ENCODE results near the gene SELENOO. TPM values are rescaled to one million over a fixed set of nuclear protein-coding genes. Genes with fewer than 3 reads are reported as not detected.
A peak's percentile ranks its signal among the peaks of the same experiment; 100 is the strongest.

Gene SELENOO
- total RNA-seq, 1 donor = 31.8 TPM

DNA sequence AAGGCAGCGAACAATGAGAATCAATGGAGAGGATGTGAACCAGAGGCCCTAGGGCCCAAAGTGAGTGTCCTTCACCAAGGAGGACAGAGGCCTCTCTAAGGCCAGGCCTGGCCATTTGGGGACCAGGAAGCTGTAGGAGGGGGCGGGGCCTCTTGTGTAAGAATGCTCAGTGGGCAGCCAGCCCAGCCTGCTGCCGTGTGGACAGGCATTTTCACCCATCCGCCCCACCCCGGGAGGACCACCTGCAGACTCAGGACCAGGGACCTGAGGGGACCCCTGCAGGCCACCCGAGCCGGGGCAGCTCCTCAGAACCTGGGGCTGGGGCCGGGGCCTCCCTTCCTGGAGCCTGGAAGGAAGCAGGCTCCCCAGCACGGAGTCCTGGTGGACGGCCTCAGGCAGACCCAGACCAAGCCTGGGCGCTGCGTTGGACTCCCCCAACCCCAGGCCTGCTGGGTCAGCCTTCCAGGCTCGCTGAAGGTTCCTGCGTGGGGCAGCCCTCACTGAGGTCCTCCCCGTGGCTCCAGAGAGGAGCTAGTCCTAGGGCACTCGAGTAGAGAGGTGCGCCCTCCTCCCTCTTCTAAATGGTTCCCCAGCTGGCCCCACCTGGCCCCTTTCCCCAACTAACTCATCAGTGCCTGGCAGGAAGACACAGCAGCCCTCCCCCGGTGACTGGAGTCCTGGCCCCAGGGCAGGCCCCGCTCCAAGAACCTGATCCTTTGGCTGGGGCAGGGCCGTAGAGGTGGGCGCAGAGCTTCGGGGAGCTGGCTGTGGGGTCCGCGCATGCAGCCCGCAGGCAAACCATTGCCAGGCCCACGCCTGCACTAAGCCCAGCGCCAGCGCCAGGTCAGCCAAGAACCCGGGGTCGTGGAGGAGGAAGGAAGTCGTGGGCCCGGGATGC lies 16.6 kb upstream of the SELENOO start:
- DNase-seq (ENCODE audit: low read depth in 2 of 3, low spot score in 2 of 3) = no peak

DNA sequence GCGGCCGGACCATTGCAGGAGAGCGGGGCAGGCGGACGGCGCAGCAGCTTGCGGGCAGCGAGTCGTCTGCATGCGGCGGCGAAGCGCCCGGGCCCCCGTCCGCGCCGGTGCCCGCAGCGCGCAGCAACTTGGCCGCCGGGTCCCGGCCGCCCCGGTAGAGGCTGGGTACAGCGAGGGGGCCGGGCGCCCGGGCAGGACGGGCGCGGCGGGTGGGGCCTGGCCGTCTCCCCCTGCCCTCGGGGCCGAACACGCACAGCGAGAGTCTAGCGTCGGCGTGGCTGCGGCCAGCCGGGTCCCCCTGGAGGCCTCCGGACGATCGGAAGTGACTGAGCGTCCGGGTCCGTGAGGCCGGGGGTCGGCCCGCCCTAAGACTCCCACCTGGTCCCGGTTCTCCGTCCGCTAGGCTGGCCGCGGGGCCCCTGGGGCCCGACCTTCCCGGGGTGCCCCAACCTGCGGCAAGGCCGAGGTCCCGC lies 15.9 kb upstream of the SELENOO start:
- no peak for DNase-seq (ENCODE audit: low read depth in 2 of 3, low spot score in 2 of 3)

DNA sequence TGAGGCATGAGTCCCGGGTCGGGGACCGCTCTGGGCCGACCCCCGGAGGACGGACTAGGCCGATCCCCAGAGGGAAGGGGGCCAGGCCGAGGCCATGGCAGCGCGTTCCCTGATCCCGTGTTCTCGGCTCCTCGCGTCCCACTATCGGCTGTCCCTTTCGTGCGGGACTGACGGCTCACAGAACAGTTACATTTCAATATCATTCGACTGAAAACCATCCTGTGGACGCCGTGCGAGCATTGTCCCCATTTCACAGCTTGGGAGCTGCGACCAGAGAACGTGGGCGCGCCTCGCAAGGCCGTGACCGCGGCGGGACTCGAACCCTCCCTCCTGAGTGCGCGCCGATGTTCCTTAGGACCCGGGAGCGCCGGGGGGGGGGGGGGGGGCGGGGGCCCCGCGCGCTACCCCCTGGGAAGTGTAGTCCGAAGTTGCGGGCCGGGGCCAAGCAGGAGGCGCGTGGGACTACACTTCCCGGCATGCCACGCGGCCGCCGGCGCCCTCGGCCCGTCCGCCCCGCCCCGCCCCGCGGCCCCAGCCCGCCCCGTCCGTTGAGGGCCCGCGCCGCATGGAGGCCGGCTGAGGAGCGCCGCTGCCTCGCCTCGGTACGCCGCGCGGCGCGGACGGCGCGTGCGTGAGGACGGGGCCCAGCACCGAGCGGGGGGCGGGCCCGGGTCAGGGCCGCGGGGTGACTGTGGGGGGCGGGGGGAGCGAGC lies 15.3 kb upstream of the SELENOO start, which contains the start of gene TRABD:
TSS of gene TRABD (plus strand) at position 539 of the 713 bp plus-strand sequence. CDS start 7,148 bp downstream, outside the sequence.
- peak; percentile 75 to 93 (median 88) for DNase-seq (ENCODE audit: low read depth in 2 of 3, low spot score in 2 of 3)

DNA sequence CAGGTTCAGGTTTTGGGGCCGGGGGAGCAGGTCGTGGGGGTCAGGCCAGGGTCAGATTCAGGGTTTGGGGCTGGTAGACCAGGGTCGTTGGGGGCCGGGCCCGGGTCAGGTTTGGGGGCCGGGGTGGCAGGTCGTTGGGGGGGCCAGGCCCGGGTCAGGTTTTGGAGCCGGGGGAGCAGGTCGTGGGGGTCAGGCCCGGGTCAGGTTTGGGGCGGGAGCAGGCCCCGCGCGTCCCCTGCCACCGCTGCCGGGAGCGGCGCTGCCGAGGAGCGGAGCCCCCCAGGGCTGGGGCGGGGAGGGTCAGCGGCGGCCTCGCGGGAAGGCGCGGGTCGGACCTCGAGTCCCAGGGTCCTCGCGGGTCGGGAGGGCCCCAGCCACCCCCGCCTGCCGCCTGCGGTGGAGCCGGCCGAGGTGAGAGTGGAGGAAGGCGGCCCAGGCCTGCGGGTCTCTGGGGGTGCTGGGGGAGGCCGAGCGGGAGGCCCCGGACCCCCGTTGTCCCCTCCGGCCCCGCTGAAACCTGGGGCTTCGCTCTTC lies 14.6 kb upstream of the SELENOO start:
- no peak for DNase-seq (ENCODE audit: low read depth in 2 of 3, low spot score in 2 of 3)

DNA sequence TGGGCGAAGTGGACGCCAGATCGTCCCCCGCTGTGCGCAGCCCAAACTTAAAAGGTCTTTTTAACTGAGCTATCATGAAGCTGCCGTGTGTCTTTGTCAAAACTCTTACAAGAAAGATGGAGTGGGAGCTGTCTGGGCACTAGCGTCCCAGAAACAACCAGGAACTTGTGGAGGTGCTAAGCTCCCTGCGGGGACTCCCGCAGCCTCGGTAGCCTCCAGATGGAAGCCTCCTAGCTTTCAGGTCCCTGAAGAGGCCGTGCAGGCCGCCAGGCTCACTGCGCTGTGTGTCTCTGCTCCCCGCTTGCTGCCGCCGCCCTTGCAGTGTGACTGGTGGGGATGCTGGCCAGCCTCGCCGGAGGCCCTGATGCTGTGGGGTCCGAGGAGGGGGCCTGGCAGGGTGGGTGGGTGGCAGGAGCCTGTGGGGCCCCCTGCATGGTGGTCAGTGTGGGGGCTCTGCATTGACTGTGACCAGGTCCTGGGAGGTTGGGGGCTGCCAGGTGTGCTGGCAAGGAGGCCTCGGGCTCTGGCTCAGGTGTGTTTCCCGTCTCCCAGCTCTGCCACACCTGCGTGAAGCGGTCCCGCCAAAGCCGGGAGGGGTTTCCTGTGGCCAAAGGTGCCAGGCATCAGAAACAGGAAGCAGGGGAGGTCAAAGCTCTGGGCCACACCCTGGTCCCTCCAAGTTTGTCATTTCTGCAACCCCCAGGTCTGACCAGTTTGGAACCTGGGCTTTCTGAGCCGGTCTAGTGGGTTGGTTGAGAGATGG lies 13.9 kb upstream of the SELENOO start:
- DNase-seq (ENCODE audit: low read depth in 2 of 3, low spot score in 2 of 3) = no peak

DNA sequence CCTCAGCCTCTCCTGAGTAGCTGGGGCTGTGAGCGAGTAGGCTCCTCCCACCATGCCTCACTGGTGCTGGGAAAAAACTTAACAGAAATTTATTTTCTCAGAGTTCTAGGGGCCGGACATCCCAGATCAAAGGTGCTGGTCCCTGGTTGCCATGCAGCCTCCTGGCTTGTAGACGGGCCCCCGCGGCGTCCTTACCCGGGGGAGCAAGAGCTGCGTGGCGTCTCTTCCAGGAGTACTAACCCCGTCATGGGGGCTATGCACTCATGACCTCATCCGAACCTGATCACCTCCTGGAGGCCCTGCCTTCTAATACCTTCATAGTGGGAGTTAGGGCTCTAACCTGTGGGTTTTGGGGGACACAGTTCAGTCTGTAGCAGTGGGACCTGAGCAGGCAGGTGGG lies 12.5 kb upstream of the SELENOO start:
- DNase-seq (ENCODE audit: low read depth in 2 of 3, low spot score in 2 of 3) = no peak

DNA sequence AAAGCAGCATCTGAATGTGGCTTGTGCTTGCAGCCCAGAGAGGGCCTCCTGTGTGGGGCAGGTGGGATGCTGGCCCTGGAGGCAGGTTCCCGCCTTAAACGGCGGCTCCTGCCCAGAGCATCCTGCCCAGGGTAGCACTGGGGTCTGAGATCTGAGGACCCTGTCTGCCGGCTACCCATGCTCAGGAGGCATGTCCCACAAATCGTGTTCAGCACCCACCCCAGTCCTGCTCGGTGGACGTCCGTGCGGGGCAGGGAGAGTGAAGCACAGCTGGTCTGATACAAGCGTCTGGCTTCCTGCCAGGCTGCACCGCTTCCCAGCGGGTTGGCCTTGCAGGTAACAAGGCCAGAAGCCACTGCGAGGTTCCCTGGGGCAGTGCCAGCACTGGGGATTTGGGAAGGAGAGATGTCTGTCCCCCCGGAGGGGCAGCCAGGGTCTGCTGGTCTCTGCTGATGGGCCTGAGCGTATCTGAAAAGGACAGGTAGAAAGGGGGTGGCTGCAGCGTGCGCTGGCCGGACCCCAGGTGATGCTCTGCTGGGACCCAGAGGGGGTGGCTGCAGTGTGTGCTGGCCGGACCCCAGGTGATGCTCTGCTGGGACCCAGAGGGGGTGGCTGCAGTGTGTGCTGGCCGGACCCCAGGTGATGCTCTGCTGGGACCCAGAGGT lies 11.5 kb upstream of the SELENOO start:
- no peak for DNase-seq (ENCODE audit: low read depth in 2 of 3, low spot score in 2 of 3)

DNA sequence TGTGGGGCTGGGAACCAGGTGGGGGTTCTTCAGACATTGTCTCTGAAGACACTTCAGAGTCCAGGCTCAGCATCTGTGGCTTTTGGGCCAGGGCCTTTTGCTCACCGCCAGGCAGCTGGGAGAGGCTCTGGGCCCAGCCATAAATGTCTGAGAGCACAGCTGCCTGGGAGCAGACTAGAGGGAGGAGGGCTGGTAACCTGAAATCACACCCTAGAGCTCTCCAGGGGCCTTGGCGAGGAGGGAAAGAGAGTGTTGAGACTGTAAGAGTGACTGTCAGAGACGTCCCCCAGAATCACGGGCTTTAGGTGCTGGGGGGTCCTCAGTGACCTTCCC lies 11.0 kb upstream of the SELENOO start:
- DNase-seq (ENCODE audit: low read depth in 2 of 3, low spot score in 2 of 3) = no peak

DNA sequence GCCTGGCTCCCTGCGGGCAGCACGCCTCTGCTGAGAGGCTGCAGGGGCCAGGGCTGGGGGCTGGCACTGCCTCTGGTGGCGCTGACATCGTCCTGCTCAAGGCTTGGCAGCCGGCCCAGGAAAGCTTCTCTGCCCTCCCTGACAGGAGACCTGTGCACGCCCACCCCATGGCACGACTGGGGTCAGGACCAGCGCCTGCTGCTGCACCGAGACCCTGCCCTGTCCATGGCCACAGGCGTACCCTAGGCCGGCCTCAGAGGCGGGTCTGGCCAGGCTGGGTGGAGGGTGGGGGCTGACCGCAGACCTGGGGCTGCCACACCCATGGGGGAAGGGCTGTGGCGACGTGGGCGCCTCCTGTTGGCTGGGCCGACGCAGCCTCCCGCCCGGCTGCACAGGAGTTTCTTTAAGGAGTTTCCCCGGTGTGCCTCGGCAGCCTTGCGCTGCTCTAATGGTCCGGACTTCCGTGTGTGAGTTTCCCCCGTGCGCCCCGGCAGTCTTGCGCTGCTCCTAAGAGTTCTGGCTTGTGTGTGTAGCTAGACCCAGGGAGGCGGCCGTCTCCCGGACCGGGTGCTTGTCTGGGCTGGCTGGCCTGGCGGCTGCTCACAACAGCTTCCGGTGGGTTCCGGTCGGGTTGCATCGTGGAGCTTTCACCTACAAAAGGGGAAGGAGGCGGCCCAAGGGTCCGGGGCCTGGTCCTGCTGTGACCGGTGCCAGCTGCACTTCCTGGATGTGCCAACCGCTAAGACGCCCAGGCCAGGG lies 10.4 kb upstream of the SELENOO start:
- peak; percentile 82 to 89 (median 88) for DNase-seq (ENCODE audit: low read depth in 2 of 3, low spot score in 2 of 3)

DNA sequence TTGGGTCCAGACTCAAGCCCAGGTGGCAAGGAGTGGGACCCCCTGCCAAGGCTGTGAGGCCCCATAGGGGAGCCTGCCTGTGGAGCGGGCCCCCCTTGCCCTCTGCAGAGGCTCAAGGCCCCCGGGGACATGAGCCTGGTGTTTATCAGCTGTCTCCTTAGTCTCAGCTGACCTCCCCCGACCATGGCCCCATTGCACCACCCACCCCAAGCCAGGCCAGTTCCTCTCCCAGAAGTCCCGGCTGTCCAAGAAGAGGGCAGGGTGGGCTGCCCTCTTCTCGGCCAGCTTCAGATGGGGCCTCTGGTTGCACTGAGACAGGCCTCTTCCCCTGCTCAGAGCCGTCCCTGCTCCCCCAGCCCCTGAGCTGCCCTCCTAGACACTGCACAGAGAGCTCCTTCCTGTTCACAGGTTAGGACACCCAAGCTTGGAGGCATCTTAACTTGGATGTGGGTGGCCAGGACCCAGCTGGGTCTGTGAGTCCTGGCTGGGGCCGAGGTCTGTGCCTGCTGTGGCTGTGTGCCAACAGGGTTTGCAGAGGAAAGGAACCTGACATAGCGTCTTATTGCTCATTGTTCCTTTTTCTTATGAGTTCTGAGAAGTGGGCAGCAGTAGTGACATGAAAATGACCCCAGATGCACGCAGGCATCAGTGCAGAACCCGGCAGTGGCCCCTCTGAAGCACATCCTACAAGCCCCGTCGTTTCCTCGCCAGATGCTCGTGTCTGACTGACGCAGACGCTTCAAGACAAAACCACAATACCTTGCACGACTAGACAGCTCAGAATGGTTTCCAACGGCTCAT lies 9.7 kb upstream of the SELENOO start:
- peak; percentile 73 to 97 (median 93) for DNase-seq (ENCODE audit: low read depth in 2 of 3, low spot score in 2 of 3)

DNA sequence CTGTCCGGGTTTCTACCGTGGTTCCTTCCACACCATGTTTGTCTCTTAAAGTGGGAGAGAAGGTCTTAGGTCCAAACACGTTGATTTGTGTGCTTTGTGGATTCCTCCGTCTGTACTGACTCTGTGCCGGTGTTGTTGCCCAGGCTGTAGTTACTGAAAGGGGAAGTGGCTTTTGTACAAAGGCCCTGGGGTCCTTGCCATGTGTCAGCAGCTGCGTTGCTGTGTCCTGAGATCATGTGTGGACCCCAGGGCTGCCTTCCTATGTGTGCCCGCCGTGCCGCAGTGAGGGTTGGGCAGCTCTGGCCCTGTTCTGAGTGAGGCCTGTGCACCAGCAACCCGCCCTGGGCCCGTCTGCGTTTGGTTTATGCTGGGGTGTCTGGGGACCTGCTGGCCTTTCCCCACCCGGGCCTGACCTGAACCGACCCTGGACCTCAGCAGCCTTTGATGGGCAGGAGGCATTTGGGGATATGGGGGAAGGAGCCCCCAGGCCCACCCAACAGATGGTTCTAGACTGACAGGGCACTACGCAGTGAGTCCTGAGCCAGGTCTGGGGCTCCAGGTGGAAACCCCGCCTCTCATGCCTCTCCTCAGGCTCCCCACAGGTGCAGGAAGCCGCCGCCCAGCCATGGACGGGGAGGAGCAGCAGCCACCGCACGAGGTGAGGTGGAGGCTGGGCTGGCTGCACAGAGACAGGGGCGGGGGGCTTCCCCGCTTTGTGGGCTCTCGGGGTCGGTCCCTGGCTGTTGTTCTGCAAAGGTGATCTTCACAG lies 8.2 kb upstream of the SELENOO start:
- DNase-seq (ENCODE audit: low read depth in 2 of 3, low spot score in 2 of 3) = peak in 2 of 3 donors; percentile 59 to 67

DNA sequence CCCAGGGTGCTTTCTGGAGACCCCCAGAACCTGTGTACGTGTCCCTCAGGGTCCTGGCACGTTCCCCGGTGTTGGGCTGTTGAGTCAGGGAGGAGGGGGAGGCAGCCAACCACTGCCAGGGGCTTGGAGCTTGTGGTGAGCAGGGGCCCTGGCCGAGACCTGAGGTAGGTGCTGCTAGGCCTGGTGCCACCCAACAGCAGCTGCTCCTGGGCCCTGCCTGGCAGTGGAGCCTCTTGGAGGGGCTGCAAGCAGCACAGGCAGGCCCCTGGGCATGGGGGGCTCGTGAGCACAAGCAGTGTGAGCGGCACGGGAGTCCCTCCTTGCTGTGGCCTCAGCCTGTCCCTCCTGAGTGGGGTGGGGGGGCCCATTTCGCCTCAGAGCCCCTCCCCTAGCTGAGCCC lies 7.2 kb upstream of the SELENOO start:
- no peak for DNase-seq (ENCODE audit: low read depth in 2 of 3, low spot score in 2 of 3)

DNA sequence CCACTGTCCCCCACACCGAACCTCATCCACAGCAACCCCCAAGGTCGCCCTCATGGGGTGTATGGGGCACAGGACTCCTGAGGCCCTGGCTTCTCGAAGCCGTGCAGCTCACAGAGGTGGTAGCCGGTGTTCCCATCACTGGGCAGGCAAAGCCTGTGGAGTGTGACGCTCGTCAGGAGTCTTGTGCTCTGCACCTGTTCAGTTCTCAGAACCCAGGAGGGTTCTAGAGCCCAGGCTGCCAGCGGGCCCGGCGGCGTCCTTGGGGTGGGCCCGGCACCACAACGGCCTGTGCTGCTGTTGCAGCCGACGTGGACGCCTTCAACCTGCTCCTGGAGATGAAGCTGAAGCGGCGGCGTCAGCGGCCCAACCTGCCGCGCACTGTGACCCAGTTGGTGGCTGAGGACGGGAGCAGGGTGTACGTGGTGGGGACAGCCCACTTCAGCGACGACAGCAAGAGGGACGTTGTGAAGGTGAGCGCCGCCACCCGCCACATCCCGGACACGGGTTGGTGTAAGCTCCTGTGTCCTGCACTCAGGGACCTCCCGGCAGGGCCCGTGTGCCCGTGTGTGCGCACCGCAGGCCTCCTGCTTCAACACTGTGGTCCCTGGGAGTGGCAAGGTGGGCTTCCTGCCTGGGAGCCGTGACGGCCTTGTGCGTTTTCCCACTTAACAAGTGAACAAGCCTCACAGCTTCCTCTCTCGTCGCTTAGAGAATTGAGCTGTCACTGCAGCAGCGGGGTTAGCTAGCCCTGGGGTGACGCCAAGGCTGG lies 6.6 kb upstream of the SELENOO start:
- no peak for DNase-seq (ENCODE audit: low read depth in 2 of 3, low spot score in 2 of 3)

DNA sequence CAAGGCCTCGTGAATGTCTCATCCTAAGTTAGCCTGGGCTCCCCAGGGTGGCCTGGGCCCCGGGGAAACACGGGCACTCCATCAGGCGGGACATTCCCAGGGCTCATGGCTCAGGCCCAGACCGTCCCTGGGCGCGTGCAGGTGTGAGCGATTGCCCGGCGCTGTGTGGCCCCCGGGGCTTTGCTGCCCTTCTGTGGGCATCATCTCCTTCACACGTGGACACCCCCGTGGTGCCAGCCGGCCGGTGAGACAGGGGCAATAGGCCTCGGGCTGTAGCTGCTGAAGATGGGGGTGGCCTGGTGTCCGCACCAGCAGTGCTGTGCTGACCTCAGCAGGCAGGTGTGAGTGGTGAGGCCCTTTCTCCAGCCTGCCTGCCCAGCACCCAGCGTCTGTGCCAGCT lies 4.6 kb upstream of the SELENOO start:
- DNase-seq (ENCODE audit: low read depth in 2 of 3, low spot score in 2 of 3) = no peak

DNA sequence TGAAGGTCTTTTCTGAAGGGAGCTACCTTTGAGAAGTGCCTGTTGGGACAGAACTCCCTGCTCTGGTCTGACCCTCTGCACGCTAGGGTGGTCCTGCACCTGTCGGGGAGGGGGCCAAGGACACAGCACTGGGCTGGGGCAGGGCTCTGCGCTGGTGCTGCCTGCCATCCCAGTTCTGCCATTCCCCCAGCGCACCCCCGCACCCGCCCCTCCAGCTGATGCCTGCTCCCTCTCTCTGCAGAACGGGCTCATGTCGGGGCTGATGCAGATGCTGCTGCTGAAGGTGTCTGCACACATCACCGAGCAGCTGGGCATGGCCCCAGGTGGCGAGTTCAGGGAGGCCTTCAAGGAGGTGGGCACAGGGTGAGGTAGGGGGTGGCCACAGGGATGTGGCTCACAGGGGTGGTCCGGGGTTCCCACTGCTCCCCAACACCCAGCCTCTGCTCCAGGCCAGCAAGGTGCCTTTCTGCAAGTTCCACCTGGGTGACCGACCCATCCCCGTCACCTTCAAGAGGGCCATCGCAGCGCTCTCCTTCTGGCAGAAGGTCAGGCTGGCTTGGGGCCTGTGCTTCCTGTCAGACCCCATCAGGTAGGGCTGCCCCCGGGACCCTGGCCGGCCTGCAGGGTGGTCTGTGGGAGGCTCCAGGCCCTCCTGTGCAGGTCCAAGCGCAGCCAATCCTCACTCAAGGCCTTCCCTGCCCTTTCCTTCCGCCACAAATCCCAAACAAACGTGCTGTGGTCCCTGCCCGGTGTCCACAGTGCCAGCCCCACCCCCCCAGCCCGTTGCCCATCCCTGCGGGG lies 3.6 kb upstream of the SELENOO start:
- DNase-seq (ENCODE audit: low read depth in 2 of 3, low spot score in 2 of 3) = no peak

DNA sequence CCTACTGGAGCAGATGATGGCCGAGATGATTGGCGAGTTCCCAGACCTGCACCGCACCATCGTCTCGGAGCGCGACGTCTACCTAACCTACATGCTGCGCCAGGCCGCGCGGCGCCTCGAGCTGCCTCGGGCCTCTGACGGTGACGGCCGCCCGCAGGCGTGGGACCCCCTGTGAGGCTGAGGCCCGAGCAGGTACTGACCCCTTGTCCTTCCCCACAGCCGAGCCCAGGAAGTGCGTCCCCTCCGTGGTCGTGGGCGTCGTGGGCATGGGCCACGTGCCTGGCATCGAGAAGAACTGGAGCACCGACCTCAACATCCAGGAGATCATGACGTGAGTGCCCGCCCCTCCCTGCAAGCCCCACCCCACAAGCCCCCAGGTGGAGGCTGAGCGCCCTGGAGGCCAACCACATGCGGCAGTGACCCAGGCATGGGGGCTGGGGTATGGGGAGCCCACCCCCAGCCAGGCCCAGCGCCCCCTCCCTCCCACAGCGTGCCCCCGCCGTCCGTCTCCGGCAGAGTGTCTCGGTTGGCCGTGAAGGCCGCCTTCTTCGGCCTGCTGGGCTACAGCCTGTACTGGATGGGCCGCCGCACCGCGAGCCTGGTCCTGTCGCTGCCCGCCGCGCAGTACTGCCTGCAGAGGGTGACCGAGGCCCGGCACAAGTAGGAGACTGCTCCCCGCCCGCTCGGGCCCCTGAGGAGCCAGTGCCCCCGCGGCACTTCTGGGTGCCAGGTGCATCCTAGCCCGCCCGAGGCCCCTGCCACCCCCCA lies 2.8 kb upstream of the SELENOO start:
- DNase-seq (ENCODE audit: low read depth in 2 of 3, low spot score in 2 of 3) = no peak

All from hematopoietic multipotent progenitor cell (in vitro differentiated cells).